NCI-H524 treated with DMSO at 0.1 percent for 48 hours (cell line): ENCODE data around the gene ZNRF3.
"Not testable (repeated sequence)": the region's sequence is repeated elsewhere in the genome, so short reads cannot be mapped to it uniquely, and the experiment has no call there.

Source experiments
- DNase-seq: peaks from one replicate; lab custom pipeline; 2025; lab: John Stamatoyannopoulos, UW

ZNRF3 gene

DNA sequence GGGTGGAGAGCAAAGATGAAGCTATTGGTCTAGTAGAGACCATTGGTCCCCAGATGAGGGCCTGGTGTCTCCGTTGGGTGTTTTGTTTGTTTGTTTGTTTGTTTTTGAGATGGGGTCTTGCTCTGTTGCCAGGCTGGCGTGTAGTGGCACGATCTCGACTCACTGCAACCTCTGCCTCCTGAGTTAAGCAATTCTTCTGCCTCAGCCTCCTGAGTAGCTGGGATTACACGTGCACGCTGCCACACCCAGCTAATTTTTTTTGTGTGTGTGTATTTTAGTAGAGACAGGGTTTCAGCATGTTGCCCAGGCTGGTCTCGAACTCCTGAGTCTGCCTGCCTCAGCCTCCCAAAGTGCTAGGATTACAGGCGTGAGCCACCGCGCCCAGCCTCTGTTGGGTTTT is 25.4 kb downstream of the ZNRF3 start:
- not testable (repeated sequence) for DNase-seq

DNA sequence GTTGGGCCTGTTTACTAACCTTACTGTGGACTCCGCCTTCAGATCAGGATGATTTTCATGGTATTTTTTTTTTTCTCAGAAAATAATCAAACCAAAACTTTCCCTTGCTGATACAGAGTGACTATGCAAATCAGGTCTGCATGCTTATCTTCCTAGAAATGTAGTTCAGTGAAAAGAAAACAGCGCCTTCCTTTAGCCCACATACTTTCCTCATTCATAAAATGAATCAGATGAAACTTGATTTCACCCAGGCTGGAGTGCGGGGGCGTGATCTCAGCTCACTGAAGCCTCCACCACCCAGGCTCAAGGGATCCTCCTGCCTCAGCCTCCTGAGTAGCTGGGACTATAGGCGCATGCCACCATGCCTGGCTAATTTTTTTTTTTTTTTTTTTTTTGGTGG is 26.0 kb downstream of the ZNRF3 start:
- DNase-seq = no peak

DNA sequence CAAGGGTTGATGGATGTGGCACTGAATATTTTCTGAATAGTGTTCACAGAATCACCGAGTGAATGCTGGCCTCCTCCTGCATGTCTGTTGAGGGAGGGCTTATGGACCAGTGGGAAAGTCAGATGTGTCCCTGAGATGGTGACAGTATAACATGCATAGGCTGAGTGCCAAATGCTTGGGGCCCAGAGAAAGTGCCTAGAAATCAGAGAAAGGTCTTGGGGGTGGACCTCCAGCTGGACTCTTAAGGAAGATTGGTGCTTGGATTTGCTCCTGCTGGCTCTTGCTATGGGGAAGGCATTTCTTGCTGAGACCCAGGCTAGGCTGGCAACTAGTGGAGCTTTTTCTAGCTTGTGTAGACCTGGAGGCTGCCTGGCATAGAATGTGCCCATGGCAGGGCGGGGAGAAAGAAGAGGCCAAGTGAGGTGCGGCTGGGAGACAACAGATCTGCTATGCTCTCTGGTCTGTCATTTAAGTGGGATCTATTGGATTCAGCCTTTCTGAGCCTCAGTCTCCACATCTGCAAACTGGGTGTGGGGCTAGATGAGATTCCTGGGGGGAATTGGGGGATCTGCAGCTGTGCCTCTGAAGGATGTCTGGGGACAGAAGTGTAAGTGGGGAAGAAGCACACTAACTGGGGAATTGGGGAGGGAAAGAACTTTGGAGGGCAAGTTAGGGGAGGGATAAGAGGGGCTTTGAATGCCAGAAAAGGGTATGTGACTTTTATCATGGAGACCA is 27.4 kb downstream of the ZNRF3 start:
- DNase-seq = no peak

DNA sequence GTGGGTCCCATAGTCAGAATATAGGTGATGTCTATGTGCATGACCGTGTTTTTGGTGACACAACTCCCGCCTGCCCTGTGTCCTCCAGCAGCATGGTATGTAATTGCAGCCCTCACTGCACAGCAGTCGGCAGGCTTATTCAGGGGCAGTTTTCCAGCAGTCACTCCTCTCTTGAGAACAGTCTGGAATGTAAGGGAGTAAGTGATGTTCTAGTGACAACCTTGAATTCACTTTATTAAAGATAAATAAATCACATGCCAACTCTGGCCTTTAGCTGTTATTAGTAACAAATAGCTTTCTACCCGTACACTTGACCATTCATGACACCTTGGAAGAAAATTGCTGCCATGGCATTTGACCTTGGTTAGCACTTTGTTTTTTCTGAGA is 27.9 kb downstream of the ZNRF3 start:
- no peak for DNase-seq

DNA sequence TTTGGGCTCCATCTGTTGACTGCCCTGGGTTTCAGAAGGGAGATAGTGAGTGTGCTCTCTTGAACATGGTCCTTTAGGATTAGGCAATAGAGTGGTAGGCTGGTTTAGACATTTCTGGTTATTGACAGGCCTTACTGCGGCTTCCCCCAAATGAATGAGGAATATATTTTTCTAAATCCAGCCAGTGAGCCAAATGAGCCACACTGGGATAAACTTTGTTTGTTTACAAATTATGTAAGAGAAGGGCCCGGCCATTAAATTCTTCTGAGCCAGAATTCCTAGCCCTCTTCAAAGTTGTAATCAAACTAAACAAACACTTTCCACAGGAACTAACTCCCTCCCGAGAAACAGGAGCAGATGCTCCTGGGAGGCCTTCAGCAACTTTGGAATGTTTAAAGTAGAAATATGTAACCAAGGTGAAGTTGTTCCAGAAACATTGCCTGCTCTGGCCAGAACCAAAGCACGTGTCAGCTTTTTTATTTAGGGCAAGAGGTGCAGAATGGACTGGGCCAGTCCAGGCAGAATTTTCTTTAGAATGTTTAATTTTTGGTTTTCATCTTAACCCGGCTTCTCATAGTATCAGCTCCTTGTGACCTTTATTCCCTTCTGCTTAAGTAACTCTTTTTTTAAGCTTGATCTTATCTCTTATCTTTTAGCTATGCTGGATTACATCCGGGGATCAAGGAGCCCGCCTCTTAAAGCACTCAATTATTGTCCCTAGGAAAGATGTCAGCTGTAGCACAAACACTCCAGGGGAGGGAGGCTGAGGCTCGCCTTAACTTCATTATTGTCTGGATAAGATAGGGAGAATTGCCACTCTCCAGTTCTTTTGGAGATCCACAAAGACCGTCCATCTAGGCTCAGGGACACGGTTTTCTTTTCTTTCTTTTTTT is 28.7 kb downstream of the ZNRF3 start:
- DNase-seq = no peak

DNA sequence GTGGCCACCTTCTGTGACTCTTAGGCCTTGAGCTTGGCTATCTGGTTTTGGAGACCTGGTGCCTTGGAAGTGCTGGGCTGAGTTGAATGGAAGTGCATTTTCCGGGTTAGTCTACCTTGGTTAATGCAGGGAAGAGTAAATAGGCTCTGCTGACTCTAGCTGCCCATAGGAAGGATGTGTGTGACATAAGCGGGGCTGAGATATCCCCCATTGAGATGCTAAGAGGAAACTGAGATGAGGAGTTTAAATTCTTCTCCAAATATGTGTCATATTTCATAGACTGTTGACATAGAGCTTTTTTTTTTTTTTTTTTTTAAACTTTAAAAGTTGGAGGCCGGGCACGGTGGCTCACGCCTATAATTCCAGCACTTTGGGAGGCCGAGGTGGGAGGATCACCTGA is 30.8 kb downstream of the ZNRF3 start:
- DNase-seq = no peak

DNA sequence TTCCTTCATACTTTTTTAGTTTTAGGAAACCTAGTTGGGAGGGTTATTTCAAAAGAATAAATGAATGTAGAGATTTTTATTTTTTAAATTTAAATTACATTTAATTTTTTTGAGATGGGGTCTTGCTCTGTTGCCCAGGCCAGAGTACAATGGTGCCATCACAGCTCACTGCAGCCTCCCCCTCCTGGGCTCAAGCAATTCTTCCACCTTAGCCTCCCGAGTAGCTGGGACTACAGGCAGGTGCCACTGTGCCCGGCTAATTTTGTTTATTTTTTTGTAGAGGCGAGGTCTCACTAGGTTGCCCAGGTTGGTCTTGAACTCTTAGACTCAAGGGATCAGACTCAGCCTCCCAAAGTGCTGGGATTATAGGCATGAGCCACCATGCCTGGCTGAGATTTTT is 32.6 kb downstream of the ZNRF3 start:
- no peak for DNase-seq

DNA sequence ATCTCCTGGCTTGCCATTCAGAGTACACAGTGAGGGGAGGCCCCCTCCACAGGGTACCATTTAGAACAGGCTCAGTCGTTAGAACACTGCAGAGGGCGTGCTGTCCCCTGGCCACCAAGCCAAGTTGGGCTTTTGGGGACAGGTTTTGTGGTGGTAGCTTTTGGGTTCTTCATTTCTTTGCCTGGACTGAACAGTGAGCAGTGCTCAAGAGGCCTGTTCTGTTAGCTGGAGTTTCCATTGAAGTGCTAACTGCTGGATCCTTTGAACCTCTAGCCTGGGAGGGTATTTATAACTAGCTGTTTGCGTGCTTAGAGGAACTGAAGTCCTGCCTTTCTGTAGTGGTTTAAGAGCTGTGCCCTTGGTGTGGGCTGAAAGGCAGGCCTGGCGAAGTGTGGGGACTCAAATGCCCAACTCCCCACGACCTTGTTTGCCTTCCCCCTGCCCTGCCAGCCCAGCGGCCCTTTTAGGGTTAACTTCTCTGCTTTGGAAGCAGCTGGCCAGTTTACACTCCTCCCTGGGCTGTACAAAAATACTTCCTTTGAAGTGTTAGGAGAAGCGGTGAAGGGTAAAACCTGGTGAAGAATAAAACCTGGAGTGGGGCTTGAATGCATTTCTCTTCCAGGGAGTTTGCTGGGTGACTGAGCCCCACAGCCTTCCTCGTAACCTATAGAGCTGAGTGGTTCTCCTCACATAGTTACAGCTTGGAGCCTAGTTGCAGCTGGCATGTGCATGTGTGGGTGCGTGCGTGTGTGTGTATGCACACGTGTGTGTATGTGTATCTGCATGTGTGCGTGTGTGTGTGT is 34.6 kb downstream of the ZNRF3 start:
- DNase-seq = peak; percentile 76

DNA sequence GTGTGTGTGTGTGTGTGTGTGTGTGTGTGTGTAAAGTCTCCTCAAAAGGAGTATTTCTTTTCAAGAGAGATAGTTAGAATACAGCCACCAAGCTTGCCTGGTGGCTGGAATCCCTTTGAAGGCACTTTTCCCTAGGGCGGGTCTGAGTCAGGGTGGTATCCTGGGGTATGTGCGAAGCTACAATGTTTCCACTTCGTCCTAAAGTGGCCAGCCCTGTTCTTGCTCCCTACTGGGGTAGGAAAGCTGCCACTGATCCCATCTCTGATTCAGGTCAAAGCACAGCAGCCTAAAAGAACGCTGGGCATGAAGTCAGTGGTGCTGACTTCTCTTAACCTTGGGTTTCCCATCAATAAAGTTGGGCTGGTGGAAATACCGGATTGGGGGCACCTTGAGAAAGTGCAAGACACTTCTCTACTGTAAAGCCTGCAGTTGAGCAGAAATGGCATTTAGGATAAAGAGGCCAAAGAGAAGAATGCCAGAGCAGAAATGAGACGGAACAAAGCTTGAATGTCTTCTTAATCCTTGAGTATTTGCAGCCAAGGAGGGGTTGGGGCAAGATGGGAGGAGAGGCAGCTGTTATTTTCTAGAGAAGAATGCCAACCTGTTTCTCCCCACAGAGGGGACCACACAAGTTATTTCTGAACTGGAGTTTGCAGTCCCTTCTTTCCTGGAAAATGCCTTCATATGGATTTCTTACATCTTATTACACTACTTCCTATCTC is 35.3 kb downstream of the ZNRF3 start:
- DNase-seq = peak; percentile 32

DNA sequence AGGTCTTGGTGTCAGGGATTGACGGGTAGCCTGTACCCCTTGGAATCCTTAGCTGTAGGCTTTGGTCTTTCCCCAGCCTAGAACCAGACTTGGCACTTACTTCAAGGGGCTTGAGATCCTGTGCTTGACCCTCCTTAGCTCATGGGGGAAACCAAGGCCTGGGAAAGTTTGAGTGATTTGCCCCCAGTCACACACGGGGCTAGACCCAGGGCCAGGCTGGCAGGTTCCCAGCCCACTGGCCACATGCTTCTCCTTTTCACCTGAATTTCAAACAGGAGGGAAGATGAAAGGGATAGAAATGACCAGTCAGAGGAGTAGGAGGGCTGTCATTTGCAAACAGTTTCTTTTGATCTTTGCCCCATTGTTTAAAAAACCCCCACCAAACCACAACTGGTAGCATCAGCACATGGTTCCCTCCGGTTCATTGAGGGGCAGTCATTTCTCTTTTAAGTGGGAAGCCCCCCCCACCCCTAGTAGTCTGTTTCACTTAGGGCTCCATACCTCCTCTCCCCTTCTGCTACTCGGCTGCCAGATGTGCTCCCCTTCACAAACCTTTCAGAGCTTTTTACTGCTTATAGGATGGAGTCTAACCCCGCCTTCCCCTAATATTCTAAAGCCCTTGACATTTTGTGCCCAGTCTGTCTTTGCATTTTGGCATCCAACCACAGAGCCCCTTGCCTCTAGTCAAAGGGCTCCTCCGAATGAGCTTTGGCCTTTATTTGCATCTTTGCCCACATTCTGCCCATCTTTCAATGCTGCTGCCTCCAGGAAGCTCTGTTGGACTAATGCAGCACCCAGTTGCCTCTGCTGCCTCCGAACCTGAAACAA is 37.6 kb downstream of the ZNRF3 start:
- DNase-seq = peak; percentile 87

DNA sequence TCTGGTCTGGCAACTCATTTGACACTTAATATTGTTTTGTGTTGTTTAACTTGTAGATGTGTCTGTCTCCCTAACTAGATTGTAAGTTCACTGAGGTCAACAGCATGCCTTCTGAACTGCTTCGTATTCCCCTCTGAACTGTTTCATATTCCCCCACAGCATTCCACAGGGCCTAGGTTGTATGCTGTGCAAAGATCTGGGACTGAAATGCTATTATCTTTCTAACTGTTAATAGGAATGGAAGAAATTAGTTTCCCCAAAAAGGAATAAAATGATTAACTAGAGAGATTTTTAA is 38.2 kb downstream of the ZNRF3 start:
- no peak for DNase-seq

DNA sequence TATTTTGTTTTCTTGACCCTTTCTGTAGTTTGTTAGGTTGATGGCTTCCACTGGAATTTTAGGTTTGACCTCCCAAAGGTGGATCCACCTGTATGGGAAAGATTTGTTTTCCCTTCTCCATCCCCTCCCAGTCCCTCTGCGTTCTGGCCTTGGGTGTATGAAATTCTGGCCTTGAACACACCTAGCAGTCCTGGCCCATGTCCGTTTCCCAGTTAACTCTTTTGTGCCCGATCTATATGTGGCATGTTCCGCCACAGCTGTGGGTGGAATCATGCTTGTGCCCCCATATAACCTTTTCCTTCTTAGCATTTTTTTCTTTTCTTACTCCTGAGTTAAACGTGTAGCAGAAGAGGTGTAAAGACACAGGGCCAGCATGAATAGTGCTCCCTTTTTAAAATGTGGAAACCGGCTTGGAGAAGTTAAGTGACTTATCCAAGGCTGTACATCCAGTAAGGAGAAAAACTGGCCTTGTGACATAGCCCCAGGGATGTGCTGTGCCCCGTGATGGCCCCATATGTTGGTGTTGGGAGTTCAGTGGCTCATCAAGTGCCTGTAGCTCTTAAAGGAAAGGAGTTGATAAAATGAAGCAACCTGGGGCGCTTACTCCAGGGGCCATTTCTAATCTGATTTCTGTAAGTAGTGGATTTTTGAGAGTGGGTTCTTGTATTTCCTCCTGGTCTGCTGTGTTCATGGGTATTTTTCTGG is 39.3 kb downstream of the ZNRF3 start:
- DNase-seq = no peak

DNA sequence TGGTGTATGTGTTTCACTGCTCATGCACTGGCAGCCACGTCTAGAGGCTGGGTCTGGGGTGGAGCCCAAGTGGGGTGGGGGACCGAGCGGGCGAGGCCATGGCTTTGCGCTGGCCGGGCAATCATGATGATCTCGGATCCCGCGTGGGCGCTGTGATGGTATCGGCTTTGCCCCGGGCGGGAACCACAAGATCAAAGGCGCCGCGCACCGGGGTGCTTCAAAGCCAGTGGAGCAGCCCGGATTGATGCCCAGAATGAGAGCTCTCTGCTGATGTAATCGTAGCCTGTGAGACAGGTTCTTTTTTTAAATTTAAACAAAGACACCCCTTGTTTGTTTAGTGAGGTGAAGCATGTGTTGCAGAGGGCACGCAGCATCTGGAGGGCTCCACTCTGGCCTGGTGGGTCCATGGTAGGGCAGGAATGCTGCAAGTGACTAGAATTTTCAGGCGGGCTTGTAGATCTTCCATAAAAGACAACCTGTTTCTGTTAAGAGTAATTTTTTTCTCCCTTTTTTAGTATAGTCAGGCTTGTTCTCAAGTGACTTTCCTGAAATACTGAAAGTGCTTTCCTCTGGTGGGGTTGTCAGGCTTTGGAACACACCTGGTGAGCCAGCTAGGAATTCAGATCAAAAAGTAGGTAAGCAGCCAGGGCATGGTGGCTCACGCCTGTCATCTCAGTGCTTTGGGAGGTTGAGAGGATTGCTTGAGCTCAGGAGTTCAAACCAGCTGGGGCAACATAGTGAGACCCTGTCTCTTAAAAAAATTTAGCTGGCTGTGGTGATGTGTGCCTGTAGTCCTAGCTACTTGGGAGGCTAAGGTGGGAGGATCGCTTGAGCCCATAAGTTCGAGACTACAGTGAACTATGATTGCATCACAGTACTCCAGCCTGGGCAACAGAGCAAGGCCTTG is 40.7 kb downstream of the ZNRF3 start:
- DNase-seq = no peak

DNA sequence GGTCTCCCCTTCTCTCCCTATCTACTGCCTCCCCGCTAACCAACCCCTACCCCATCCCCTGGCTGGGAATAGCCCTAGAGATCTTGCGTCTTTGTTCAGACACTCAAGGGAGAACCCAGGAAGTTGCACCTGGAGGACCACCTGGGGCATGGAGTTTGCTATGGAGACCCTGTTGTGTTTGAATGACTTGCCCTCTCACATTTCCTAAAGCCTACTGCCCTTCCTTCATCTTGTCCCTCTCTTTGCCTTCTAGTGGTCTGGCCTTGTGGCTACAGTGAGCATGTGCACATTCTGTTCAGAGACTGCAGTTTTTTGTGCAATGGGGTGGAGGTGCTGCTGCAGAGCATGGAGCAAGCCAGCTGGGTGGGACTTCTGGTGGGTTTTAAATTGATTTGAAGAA is 42.5 kb downstream of the ZNRF3 start:
- no peak for DNase-seq

DNA sequence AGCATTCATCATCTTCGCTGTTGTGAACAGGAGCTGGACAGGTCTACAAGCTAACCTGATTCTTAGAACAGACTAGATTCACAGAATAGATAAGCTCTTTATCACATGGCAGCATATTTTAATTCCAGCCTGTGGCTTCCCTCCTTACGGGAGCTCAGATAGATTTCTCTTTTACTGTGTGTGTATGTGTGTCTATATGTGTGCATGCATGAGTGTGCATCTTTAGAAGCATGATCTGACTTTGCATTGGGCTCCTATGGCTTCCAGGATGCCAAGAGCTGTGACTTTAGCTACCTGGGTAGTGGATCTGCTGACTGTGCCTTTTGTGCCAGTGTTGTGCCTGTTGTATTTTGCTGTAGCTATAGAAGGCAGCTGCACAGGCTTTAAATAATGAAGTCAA is 44.3 kb downstream of the ZNRF3 start:
- DNase-seq = no peak

DNA sequence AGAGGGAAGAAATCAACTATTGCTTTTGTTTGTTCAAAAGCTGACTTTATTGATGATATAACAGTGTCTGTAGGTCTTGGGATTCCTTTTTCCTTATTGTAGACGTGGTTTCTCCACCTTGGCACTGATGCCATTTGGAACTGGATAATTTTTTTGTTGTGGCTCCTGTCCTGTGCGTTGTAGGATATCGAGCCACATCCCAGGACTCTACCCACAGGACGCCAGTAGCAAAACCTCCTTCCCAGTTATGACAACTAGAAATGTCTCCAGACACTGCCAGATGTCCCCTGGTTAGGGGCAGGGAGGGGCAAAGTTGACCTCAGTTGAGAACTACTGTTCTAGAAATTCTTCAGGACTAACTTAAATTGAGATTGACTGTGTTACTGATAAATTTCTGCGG is 45.8 kb downstream of the ZNRF3 start:
- no peak for DNase-seq

DNA sequence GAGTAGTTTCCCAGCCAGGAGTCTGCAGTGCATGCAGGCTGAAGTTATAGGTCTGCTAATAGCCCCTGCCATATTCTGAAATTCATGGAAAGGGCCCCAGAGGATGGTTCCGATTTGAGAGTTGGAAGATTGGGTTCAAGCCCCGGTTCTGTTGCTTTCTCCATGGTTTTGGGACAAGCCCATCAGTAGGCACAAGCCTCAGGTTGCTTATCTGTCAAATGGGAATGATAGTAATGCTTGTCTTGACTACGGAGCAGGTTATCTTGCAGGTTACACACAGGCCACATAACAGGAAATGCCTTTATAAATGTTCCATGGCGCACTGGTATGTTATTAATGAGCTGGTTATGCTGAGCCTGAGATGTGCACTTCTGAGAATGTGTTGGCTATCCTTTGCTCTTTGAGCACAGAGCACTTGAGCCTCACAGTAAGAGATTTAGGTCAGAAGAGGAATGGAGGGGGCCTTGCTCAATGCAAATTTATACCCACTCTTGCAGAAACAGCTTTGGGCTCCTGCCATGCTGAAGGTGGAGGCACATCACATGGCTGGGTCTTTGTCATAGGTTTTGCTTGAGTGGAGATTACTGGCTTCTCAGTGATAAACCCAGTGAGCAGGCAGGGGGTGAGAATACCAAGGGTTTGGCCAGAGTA is 47.1 kb downstream of the ZNRF3 start:
- no peak for DNase-seq

DNA sequence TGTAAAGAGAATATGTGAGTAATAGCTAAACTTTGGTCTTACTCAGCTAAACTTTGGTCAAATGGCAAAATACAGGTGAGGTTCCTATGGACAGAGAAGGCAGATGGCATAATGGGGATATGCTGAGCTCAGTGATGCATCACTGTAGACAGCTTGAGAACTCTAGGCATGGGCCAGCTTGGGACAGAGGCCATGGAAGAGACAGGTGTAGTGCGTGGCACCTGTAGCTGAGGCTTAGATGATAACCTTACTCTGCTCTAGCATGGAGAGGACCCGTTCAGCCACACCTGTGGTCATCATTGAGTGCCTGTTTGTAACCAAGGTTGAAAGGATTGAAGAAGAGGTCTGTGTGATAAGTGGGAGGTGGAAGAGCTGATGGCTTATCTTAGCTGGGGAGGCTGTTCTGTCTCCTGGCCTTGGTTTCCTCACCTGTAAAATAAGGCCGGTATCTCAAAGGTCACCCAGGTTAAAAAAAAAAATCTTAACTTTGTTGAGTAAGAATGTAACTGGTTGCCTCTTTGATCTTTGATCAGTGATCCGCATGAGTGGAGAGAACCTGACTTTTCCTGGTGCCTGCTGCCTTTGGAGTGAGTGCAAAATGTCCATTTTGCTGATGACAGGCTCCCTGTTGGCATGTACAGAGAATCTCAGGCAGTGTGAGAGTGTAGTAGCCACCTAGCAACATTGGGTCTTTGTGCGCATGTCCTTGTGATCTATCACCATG is 48.6 kb downstream of the ZNRF3 start:
- no peak for DNase-seq
